Kidney capillary endothelial cell (primary cell): ENCODE measurements around the gene DCHS1.

ENCODE experiments used
- DNase-seq: peaks from one replicate; pipeline ENCODE4 v3.0.0-alpha.2; 2018; ENCODE audit warnings: low spot score

The DCHS1 gene

GRCh38 chr11:6646918-6647679 lies 8.5 kb downstream of the DCHS1 start:
- peak; percentile 68 for DNase-seq

DNA sequence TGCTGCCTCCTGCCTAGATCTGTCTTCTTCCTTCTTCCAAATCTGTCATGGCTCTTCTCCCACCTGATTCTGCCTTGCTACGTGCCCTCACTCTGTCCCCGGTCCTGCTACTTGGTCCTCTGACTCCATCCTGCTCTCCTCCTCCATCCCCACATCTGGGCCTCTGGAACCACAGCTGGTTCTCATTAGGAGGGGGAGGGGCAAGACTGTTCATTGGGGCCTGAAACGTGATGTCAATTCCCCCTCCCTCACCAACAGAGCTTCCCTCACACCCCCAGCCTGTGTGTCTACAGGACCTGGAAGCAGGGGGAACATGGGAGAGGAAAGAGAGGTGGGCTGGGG lies 9.1 kb downstream of the DCHS1 start:
- peak; percentile 54 for DNase-seq

GRCh38 chr11:6646071-6646470 lies 9.5 kb downstream of the DCHS1 start:
- DNase-seq = peak; percentile 88

- DNase-seq = peak; percentile 92
Measured at GRCh38 chr11:6642957-6643356, 12.7 kb downstream of the DCHS1 start.

DNA sequence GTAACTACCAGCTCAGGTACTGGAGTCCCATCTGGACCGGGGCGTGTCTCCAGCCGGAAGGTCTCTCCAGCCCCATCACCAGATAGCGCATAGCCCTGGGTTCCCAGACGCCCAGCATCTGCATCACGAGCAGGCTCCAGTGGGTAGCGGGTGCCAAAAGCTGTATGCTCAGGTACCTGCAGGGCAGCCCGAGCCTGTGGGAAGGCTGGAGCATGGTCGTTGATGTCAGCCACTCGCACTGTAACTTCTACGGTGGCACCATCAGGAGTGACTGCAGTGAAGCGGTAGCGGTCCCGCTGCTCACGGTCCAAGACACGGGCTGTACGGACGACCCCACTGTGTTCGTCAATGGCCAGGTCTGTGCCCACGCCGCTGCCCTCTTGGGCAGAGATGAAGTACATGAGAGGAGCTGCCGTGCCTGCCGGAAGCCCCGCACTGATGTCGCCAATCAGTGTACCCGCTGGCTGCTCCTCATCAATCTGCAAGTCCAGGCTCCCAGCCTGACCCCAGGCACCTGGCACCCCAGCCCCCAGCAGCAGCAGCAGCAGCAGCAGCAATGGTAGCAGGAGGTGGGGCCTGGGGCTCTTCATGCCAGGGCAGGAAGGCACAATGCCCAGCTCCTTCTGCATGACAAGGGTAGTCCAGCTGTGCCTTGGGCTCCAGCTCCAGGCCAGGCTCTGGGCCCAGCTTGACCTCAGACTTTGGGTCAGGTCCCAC lies 14.5 kb downstream of the DCHS1 start:
- no peak for DNase-seq

DNA sequence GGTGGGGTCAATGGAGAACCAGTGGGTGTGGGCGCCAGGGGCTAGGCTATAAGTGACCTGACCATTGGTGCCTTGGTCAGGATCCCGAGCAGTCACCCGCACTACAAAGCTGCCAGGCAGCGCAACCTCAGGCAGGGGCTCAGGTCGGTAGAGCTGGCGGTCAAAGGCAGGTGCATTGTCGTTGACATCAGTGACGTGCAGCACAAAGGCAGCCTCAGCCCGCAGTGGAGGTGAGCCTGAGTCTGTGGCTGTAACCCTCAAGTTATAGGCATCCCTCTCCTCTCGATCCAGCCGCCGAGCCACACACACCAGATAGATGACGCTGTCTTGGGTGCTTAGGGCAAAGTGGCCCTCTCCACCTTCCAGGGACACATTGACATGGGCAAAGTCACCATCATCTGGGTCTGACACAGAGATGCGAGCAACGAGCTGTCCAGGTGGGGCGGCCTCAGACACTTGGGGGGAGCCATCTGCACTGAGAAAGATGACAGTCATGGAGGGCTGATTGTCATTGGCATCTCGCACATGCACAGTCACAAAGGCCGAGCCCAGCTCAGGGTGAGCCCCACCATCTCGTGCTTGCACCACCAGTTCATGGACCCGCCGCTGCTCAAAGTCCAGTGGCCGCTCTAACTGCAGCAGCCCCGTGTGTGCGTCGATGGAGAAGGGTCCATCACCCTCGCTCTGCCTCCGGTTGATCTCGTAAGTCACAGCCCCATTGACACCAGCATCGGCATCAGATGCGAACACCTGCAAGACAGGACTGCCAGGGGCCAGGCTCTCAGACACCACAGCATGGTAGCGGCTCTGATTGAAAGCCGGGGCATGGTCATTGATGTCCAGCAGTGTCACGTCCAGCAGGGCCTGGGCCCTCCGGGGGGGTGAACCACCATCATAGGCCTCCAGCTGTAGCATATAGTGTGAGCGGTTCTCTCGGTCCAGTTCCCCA lies 15.3 kb downstream of the DCHS1 start:
- no peak for DNase-seq

GRCh38 chr11:6638429-6638828 lies 17.2 kb downstream of the DCHS1 start:
- DNase-seq = no peak

DNA sequence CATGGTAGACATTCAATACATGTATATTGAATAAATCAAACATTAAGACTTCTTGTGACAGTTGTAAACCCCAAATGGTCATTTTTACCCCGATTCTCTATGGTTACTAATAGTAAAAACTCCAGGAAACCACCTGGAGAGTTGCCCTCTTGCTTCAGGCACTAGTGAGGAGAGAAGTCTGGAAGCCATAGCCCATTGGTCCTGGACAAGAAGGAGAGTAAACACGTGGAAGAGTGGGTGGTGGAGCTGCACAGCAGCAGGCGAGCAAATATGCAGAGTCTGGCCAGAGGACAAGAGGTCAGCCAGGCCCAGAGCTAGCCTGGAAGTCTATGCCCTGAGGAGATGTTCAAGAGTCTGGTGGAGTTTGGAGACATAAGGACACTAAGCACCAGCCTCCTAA lies 17.7 kb downstream of the DCHS1 start:
- no peak for DNase-seq

GRCh38 chr11:6636480-6636879 lies 19.1 kb downstream of the DCHS1 start:
- DNase-seq = no peak

DNA sequence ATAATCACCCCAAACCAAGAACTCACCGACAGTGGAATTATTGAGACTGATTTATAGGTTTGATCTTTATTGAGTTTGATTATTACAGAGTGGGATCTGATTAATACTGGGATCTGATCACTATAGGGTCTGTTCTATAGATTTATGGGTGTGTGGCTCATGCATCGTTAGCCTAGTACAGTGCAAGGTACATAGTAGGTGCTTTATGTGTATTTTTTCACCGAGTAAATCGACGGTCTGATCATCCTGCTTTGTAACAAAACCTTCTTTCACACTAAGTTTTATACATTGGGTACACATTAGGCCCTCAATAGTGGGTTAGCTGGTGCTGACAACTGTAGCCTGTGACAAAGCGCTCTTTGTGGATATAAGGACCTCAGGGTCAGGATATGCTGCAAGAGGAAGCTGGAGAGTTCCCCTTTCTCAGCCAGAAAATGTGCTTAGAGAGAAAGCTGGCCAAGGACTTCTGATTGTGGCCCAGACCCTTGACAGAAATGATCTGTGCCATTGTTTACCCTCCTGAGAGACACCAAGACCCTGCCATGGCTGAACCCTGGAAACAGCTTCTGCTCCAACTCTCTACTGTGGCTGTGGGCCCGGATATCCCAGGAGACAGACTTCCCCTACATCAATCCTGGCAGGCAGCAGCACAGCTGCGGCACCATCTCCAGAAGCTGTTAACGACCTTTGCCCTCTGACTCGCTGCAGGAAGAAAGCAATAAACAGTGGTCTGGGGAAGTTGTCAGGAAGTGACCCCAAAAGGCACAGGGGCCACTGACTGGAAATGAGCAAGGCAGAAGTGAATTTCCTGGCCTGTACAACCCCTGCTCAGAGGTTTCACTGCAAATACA lies 20.3 kb downstream of the DCHS1 start:
- peak; percentile 99 for DNase-seq

- DNase-seq = no peak
Measured at GRCh38 chr11:6634534-6634933, 21.1 kb downstream of the DCHS1 start.

DNA sequence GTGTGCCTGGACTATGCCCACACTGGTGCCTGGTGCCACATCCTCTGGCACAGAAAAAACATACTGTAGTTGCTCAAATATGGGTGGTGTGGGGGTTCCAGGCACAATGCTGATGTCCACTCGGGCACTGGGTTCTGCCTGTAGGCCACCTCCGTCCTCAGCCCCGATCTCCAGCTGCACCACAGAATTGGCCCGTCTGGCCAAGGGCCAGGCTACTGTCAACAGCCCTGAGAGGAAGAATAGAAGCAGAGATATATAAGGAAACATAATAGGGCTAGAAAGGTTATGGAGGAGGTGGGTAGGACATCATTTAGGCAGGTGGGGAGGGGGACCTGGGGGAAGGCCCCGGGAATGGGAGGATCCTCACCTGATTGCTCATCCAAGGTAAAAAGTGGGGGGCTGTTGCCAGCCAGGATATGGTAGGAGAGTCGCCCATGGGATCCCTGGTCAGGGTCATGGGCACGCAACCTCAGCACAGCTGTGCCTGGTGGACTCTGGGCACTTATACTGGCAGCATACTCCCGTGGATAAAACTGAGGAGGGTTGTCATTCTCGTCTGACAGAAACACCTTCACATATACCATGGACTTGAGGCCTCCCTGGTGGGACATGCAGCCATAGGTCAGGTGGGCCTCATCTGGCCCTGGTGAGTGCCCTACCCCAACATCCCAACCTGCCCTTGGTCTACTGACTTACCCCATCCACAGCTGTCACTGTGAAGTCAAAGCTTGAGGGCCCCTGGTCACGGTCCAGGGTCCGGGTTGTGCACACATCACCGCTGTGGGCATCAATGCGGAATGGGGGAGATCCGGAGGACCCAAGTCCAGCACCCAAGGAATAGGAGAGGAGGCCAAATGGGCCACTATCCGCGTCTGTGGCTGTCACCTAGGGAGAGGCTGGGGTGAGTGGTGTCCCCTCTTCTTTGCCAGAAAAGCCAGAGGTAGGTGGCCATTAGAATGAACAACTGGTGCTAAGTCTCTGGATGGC lies 21.9 kb downstream of the DCHS1 start:
- DNase-seq = no peak

GRCh38 chr11:6632116-6633073 lies 23.2 kb downstream of the DCHS1 start:
- no peak for DNase-seq

- no peak for DNase-seq
Measured at GRCh38 chr11:6631361-6631890, 24.2 kb downstream of the DCHS1 start.

GRCh38 chr11:6630632-6631291 lies 24.8 kb downstream of the DCHS1 start:
- DNase-seq = no peak

DNA sequence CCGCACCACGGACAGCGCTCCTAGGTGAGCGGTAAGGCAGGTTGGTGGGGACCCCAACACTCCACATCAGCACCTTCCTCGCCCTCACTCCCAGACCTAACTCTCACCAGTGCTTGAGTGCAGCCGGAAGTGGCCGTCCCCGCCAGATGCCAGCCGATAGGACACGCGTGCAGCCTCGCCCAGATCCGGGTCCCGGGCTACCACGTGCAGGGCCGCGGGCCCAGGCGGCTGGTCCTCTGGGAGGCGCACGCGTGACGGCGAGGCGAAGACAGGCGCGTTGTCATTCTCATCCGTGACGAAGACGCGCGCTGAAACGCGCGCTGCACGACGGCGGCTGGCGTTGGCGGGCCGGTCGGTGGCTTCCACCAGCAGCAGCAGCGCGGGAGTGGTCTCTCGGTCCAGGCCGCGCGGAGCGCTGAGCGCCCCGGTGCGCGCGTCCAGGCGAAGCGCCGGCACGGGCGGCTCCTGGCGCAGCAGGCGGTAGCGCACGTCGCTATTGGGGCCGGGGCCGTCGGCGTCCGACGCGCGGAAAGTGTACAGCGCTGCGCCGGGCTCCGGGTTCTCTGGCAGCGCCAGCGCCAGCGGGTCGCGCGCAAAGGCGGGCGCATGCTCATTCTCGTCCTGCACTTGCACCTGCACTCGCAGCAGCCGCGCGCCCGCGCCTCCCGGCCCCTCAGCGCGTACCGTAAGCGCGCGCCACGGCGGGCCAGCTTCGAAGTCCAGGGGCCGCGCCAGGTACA lies 25.5 kb downstream of the DCHS1 start:
- DNase-seq = no peak

- no peak for DNase-seq
Measured at GRCh38 chr11:6629573-6629891, 26.1 kb downstream of the DCHS1 start.

GRCh38 chr11:6628526-6628925 lies 27.1 kb downstream of the DCHS1 start:
- no peak for DNase-seq
